Measurements from ENCODE around the gene CENPM.

CENPM gene

GRCh38 chr22:41902016-41902415, 44.9 kb downstream of the CENPM start:
- FAIRE-seq (no peak), DNase-seq (ENCODE audit: insufficient read length, low spot score) (no peak)

- FAIRE-seq (no peak), DNase-seq (ENCODE audit: insufficient read length, low spot score) (no peak)
Measured at GRCh38 chr22:41900652-41901312, 46.2 kb downstream of the CENPM start.

DNA sequence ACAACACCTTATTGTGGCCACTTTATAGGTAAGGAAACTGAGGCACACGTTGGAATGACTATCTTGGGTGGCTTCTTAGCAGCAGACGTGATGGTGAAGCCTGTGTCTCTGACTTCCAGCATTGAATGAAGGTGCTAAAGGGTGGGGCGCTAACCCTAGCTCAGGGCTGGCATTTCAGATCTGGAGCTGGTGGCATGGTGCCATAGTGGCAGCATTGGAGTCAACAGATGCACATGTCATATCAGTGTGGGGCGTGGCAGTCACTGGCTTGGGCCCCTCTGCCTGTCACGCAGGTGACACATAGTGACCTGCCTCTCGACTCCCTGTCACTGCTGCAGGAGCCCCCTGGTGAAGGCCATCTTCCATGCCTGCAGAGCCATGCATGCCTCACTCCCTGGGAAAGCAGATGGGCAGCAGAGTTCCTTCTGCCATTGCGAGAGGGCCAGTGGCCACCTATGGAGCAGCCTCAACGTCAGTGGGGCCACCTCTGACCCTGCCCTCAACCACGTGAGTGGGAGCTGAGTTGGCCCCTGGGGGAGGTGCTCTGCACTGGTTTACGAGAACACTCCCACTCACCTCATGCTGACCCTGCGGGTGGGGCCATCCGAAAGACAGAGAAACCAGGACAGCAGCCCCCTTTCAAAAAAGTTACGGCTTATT, 46.8 kb downstream of the CENPM start:
- DNase-seq (ENCODE audit: insufficient read length, low spot score): no peak
- FAIRE-seq: no peak

DNA sequence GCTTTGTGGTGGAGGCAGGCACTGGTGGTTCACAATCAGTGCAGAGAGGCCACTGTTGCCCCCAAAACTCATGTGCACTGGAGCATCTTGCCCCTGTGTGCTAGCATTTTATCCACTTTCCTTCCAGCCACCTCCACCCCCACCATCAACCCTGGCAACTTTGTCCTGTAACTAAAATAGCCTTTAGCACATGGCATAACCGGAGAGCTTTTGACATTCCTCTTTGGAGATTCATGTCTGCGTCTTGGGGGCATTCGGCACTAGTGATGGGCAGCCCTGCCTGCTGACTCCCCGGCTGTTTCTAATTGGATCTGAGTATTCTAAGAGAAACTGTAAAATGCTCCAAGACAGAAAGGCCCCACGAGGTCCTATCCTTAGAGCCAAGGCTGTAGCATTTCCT, 47.8 kb downstream of the CENPM start:
- FAIRE-seq: no peak

GRCh38 chr22:41898645-41899044, 48.3 kb downstream of the CENPM start:
- DNase-seq (ENCODE audit: insufficient read length, low spot score) (no peak), FAIRE-seq (no peak)

More for the DNA sequence above, 47.8 kb downstream of the CENPM start:
- DNase-seq (ENCODE audit: insufficient read length, low spot score): no peak

DNA sequence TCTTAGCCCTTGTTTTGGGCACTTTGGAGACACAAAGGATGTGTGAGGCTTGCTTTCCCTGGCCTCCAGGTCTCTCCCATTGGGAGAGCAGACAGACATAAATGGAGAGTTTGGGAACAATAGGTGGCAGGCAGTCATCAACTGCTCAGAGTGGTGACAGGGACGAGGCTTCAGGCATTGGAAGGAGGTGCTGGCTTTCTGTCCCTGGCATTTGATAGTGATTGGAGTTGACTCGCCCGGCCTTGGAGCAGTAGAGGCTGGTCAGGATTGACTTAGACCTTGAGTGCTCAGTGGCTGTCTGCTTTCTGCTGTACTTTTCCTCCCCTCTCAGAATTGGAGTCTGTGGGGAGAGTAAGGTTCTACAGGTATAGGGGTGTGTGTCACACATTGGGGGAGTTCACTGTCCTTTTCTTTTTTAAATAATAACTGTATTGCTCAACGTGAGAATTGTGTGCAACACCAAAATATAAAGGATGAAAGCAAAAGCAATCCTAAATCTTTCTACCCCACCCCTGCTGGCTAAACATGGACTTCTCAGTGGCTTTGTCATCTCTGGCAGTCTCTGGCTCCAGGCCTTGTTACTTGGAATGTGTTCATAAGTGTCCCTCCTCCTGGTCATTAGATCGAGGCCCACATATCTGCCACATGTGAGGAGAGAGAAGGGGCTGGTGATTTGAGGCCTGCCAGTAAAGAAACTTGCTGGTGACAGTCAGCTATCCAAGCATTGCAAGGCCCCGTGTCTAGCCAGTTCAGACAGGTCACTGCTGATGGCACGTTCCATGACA, 53.2 kb downstream of the CENPM start:
- DNase-seq (ENCODE audit: insufficient read length, low spot score) (no peak), FAIRE-seq (no peak)

DNA sequence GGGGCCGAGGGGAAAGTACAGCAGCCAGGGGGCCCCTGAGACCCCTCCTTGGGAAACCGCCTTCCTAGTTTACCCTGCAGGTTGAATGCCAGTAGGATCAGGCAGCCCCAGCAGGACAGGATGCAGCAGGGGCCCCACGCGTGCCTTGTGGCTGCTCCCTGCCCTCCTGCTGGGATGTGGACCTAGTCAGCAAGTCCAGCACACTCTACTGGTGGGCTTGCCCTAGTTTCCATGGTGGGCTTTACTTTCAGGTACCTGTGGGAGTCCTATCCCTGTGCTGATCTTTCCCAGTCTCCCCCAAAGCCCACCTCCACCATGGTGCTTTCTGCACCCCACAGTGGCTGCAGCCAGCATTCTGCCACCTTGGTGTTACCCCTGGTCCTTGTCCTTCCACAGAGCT, 54.2 kb downstream of the CENPM start:
- FAIRE-seq (no peak), DNase-seq (ENCODE audit: insufficient read length, low spot score) (no peak)

GRCh38 chr22:41891407-41891806, 55.5 kb downstream of the CENPM start:
- FAIRE-seq: no peak

More at GRCh38 chr22:41891407-41891806, 55.5 kb downstream of the CENPM start:
- no peak for DNase-seq (ENCODE audit: insufficient read length, low spot score)

Data from HTR-8/SVneo (cell line).